Activated CD4-positive, alpha-beta T cell treated with anti-CD3 and anti-CD28 coated beads for 24 hours (primary cell): Measurements from ENCODE around the gene KIF3C.
"Not testable (repeated sequence)": the region's sequence is repeated elsewhere in the genome, so short reads cannot be mapped to it uniquely, and the experiment has no call there.

ENCODE experiments used
- DNase-seq, 2 donors: peaks; one replicate each; pipeline ENCODE4 v3.0.0-alpha.2; 2020; ENCODE audit warnings: low read depth in 2 of 2

KIF3C gene

DNA sequence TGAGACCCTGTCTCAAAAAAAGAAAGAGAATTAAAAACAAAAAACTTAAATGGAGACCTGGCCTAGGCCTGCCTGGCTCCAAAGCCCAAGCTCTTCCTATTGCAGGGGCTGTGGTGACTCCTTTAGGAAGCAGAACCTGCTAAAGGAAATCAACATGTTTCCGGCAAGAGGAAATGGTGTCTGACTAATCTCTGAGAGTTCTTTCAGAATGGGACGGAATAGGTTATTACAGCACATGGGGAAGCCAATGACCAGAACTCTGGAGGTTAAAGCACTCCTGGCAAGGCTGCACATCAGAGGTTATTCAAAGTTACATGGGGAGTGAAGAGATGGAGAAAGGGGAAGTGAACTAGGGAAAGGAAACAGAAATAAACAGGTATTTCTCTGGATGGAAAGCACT is 21.4 kb downstream of the KIF3C start:
- no peak for DNase-seq

DNA sequence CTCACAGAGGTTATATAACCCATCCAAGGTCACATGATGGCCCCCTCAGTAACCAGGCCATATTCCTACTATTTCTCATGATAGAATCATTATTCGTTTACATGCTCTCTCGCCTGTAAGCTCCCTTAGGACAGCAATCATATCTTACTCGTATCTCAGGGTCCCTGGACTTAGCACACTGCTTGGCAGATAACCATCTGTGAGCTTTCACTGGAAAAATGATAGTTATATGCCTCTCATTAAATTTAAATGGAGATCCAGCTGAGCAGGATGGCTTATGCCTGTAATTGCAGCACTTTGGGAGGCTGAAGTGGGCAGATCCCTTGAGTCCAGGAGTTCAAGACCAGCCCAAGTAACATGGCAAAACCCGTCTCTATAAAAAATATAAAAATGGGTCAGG is 21.9 kb downstream of the KIF3C start:
- no peak for DNase-seq

DNA sequence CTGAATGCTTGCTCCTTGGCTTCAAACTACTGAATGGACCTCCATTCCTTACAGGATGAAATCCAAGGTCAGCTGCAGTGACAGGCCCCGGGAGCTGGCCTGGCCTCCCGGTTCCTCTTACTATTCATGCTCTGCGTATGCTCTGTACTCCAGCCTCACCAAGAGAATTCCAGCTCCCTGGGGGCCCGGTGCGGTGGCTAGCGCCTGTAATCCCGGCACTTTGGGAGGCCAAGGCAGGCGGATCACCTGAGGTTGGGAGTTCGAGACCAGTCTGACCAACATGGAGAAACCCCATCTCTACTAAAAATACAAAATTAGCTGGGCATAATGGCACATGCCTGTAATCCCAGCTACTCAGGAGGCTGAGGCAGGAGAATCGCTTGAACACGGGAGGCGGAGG is 23.7 kb downstream of the KIF3C start:
- not testable (repeated sequence) for DNase-seq

DNA sequence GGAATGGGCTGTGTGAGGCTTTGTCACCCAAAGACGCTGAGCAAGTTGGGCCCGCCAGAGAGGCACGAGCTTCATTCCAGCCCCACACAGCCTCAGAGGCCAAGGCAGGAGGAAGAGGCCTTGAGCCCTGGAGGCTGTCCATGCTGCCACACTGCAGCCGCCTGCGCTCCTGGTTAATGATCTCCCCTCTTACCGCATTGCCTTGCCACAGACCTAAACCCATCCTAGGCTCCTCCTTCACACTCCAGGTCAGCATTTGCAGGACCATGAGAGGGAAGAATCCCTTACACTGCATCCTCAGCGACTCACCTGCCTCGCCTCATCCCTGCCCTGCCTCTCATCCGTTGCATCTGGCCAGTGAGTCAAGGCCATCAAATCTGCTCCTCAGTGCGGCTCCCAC is 24.6 kb downstream of the KIF3C start:
- DNase-seq, result no peak

DNA sequence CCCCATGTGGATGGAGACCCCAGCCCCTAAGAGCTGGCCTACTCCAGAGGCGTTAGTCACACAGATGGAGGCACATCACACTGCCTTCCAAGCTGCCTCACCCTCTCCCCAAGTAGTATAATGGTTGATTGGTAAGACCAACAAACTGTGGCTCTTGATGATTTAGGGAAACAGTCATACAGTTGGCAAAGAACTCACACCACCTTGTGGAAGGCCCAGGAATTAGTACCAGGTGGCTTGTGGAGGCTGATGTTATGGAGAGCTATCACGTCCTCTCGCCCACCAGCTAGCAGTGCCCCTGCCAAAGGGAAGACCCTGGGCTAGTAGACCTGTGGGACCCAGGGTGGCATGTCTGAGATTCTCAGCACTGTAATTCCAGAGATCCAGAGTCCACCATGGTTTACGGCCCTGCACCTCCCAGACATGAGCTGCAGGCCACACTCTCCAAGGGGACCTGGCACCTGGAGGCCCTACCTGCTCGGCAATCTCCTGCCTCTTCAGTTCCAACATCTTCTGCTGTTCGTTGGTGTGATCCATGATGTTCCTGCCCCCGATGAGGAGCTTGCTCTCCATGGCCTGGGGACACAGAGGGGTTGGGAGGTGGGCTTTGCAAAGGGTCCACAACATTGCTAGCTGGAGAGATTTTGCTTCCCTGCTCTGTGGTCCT is 26.3 kb downstream of the KIF3C start:
- DNase-seq, result no peak

DNA sequence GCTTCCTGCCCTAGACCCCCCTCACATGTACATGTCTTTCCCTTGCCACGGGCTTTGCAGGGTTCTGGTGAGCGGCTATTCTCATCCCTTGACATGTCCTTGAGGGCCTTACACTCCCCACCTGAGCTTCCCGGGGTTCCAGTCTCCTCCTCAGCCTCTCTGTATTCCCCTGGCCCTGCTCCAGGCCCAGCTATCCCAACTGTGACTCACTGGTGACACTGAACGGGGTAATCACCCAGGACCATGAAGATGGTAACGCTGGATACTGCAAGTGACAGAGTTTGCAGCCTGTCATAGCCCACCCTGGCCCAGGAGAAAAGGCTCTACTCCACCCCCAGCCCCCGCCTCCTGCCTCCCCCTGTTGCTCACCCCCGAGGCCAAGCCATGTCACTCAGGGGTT is 27.3 kb downstream of the KIF3C start:
- no peak for DNase-seq

DNA sequence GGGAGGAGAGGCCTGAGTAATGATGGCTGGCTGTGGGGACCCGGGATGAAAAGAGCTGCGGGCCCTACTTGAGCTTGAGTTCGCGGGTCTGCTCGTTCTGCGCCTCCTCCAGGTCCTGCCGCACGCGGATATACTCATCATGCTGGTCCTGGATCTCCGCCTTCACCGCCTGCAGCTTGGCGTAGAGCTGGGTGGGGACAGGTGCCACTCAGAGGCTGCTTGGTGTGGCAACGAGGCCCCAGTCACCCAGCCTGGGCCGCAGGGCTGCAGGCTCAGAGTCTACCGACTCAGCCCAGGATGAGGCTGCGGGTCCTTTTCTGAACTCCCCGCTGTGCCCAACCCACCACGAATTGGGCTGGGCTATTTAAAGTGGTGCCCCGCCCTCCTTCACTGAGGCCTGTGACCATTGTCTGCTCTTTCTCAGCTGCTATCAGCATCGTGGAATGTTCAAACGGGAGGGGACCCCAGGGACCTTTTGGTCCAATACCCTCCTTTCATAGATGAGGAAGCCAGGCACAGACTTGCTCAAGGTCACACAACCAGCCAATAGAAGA is 28.0 kb downstream of the KIF3C start:
- DNase-seq, result no peak

DNA sequence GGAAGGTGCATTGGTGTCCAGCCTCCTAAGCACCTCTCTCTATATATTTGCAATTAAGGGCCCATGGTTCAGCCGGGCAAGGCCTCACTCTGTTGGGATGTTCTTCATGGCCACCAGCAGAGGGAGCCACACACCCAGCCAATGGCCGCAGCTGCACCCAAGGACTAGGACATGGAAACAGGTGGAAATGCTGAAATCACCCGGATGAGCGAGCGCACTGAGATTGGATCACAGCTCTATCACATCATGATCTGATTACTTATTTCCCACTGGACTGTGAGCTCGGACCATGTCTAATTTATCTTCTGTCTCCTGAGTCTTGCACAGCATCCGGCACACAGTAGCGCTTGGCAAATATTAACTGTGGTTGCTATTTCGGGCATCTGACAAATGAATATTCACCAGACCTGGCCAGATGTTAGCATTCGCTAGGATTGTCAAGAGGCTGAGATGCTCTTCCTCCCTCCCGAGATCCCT is 31.2 kb downstream of the KIF3C start:
- DNase-seq, result peak; percentile 61 to 64

DNA sequence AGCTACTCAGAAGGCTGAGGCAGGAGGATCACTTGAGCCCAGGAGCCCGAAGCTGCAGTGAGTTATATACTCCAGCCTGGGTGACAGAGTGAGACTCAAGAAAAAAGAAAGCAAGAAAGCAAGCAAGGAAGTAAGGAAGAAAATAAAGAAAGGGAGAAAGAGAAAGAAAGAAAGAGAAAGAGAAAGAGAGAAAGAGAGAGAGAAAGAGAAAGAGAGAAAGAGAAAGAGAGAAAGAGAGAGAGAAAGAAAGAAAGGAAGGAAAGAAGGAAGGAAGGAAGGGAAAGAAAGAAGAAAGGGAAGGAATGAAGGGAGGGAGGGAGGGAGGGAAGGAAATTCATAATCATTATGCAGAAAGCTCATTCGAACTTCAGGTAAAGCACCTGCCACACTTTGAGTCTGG is 33.9 kb downstream of the KIF3C start:
- no peak for DNase-seq

DNA sequence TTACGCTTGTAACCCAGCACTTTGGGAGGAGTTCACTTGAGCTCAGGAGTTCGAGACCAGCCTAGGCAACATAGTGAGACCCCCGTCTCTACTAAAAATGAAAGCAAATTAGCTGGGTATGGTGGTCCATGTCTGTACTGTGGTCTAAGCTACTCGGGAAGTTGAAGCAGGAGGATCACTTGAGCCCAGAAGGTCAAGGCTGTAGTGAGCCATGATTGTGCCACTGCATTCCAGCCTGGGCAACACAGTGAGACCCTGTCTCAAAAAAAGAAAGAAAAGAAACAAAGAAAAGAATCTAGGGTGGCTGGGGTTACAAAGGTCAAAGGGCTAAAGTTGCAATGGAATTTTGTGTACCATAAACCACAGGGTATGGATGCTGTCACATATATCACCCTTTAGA is 41.3 kb downstream of the KIF3C start:
- no peak for DNase-seq

DNA sequence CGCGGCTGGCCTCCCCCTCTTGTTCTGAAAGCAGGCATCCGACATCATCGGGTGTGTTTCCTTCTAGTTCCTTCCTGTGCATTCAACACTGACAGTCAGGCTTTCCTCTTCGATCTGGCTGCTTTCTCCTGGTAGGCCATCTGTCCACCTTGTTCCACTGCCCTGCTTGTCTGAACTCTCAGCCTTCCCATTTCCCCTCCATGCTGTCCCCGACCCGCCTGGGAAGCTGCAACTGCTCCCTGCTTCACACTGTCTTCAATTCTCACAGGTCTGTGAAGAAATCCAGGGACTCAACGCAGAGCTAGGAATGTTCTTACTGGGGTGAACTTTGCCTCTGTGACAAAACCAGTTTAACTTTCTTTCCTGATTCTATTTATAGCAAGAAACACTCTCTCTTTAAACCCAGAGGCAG is 43.0 kb downstream of the KIF3C start:
- DNase-seq, result no peak

DNA sequence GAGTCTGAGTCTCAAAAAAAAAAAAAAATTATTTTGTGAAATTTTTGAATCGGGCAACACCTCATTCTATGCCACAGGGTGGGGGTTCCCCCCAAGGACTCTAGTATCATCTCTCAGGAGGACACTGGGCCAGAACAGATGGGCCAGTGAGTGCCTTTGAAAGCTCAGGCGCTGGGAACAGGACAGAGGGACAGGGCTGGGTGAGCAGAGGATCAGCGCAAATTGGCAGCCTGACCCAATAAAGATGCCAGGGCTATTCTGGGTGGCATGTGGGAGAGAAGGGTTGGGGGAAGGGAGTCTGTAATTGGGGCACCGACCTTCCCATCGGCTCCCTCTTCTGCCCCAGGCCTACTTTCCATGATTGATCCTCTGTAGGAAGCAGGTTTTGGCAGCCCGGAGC is 44.0 kb downstream of the KIF3C start:
- no peak for DNase-seq

DNA sequence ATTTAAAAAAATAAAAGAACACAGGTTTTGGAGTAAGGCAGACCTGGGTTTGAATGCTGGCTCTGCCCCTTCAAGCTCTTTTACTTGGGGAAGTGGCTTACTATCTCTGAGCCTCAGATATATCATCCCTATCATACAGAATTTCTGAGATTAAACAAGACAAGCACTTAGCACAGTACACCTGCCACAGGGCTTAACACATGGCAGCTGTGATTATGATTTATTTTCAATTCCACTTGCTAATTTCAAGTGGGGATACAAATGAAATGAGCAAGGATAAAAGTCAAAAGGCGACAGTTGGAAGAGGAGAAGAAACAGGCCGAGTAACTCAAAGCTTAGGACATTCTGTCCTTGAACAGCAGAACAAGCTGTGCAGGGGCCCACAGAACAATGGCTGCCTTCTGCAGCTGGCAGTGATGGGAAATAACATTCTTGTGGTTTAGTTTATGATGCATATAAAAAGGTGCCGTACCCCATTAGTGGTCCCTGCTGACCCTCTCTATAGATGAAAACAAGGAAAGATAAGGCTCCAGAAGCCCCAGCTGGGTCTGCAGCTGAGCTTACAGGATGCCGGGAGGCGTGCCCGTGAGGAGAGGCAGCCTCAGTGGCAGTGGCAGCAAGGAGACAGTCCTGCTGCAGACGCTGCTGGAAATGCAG is 45.3 kb downstream of the KIF3C start:
- DNase-seq, result no peak

DNA sequence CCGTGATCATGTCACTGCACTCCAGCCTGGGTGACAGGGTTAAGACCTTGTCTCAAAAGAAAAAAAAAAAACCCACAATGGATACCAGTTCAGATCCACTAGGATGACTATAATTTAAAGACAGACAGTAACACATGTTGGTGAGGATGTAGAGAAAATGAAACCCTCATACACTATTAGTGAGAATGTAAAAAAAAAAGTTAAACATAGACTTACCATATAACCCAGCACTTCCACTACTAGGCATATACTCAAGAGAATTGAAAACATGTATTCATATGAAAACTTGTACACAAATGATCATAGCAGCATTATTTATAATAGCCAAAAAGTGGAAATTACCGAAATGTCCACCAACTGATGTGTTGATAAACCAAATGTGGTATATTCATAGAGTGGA is 48.7 kb downstream of the KIF3C start:
- no peak for DNase-seq

DNA sequence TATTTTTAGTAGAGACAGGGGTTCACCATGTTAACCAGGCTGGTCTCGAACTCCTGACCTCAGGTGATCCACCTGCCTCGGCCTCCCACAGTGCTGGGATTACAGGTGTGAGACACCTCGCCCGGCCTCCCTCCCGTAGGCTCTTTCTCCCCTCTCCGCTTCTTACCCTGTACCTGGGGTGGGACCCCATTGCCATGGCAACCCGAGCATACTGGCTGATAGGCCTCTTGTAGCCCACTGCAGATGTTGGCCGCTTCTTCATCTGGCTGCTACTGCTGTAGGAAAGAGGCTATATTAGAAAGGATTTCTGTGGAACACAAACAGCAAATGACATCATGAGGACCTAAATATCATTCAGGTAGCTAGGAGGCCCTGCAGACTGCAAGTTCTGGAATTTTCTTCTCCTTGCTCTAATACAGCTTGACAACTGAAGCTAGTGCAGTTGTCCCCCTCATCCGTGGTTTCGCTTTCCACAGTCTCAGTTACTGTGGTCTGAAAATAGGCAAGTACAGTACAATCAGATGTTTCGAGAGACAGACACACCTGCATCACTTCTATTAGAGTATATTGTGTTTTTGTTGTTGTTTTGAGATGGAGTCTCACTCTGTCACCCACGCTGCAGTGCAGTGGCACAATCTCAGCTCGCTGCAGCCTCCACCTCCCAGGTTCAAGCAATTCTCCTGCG is 52.4 kb downstream of the KIF3C start:
- DNase-seq, result no peak

DNA sequence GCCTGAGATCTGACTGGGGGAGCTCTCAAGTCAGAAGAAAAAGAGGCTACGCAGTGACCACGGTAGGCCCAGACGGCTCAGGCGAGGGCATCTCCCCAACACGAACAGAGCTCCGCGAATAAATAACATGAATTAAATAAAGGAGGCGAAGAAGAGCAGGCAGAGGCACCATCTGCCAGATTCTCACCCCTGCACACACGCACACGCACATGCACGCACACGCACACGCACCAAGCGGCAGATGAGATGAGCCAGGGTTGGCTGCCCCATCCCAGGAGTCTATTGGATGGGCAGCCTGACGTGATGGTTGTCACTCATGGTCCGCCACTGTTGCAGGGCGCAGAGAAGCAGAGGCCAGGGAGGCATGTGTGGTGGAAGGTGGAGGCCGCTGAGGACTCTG is 53.6 kb downstream of the KIF3C start:
- DNase-seq, result no peak

DNA sequence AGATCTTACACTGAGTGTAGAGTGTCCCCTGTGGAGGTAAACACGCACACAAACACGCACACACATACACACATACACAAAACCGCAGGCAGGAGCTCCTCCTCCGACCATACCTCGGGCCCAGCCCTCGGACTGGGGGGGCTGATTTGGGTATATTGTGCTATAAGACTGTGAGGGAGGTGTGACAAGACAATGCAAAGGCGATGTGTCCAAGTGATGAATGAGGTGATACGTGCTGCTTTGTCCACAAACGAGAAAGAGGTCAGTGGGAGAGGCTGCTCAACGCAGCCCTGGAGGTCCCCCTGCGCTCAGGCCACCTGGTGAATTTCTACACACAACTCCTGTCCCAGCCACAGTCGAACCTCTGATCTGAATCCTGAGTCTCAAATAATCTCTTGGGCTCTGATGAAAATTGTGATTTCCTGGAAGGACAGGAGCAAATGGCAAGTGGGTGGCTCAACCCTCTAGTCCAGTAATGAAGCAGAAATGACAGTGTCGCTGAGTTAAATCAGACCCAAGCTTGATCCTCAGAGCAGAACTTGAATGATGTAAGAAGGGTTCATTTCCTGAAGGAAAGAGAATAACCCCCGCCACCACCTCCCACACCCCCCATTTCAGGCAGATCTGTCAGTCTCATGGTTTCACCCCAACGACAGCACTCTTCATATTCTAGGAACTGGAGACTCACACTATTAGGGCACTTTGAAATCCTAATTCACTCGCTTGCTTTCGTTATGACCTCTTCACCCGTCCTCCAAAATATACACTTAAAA is 55.1 kb downstream of the KIF3C start:
- no peak for DNase-seq

DNA sequence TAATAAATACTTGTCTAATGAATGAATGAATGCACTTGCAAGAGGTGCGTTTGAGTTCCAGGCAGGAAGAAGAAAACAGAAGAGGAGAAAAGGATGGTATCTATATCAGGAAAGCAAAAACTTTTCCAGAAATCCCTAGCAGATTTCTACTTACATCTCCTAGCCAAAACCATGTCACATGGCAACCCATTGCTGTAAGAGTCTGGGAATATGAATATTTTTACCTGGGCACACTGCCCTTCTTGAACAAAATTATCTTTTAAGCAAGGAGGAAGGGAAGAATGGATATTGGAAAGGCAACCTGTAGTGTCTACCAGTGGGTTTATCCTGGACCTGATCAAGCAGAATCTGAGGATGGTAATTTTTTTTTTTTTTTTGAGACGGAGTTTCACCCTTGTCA is 59.8 kb downstream of the KIF3C start:
- no peak for DNase-seq

DNA sequence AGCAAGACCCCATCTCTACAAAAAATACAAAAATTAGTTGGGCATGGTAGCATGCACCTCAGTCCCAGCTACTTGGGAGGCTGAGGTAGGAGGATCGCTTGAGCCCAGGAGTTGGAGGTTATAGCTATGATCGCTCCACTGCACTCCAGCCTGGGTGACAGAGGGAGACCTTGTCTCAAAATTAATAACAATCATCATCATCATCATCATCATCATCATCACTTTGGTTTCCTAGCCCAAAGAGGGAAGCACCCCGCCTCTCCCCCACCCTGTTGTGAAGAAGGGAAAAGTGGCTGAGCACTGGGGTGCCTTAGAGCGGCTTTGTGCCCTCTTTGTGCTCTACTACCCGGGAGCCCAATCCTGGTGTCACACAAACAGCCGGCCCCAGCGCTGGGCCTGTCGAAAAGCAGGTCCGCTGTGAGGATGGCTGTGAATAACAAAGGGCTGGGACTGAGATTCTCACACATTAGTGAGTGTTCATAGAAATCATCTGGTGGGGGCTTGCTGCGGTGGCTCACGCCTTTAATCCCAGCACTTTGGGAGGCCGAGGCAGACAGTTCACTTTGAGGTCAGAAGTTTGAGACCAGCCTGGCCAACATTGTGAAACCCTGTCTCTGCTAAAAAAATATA is 61.4 kb downstream of the KIF3C start:
- DNase-seq, result no peak

DNA sequence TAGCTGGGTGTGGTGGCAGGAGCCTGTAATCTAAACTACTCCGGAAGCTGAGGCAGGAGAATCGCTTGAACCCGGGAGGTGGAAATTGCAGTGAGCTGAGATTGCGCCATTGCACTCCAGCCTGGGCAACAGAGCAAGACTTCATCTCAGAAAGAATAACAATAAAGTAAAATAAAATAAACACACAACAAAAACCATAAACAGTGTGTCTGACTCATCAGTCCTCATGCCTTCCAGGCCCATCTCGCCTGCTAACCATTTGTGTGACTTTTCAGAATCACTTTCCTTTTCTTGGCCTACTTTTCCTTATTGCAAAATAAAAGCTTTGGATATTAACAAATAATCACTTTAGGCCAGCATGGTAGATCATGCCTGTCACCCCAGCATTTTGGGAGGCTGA is 62.0 kb downstream of the KIF3C start:
- no peak for DNase-seq

DNA sequence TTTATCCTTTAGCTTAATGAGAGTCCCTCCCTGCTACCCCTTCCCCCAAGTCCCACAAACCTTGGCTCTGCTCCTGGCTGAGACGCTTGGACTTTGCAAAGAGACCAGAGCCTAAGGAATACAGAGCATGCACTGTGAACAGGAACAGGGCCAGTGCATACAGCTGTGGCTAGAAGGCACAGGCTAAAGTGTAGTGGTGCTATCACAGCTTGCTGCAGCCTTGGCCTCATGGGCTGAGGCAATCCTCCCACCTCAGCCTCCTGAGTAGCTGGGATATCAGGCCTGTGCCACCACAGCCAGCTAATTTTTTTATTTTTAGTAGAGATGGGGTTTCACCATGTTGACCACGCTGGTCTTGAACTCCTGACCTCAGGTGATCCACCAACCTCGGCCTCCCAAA is 64.5 kb downstream of the KIF3C start:
- DNase-seq, result no peak

DNA sequence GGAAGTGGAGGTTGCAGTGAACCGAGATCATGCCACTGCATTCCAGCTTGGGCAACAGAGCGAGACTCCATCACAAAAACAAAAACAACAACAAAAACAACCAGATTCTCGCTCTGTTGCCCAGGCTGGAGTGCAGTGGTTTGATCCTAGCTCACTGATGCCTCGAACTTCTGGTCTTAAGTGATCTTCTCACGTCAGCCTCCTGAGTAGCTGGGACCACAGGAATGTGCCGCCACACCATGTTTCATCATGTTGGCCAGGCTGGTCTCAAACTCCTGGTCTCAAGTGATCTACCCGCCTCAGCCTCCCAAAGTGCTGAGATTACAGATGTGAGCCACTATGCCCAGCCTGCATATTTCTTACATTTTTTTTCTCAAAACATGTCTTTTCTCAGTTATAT is 64.9 kb downstream of the KIF3C start:
- not testable (repeated sequence) for DNase-seq
